Brain microvascular endothelial cell (primary cell): ENCODE results near the gene NEMP1.

Experiments used
- DNase-seq: peaks from one replicate; pipeline ENCODE4 v3.0.0-alpha.2; 2020
- H3K27ac ChIP-seq: fragments of 250-450 bp; sonication (Bioruptor Pico); 2 replicates; pipeline ENCODE4 v1.5.1; 2020; ENCODE audit warnings: mild to moderate bottlenecking, moderate library complexity
- H3K27me3 ChIP-seq: fragments of 250-450 bp; sonication (Bioruptor Pico); replicated peaks from 2 replicates; pipeline ENCODE4 v1.5.1; 2020; ENCODE audit warnings: mild to moderate bottlenecking
- H3K36me3 ChIP-seq: fragments of 250-450 bp; sonication (Bioruptor Pico); replicated peaks from 2 replicates; pipeline ENCODE4 v1.5.1; 2020; ENCODE audit warnings: mild to moderate bottlenecking
- H3K4me3 ChIP-seq: 2 replicates; pipeline ENCODE4 v1.5.1; 2011; ENCODE audit warnings: low read depth, mild to moderate bottlenecking, control low read depth, low read length, moderate library complexity
- CTCF ChIP-seq: IDR thresholded peaks from 2 replicates; pipeline ENCODE4 v1.5.1; 2011; ENCODE audit warnings: low read depth, mild to moderate bottlenecking, moderate library complexity, low read length, control low read depth, inconsistent platforms; ENCODE audit errors: missing control alignments
- in situ Hi-C: cut with HindIII; loops from 2 replicates; pipeline ENCODE4 v1.10.0; 2017; ENCODE audit warnings: low sequenced_read_pairs, low pct_ligation_motif_present

The NEMP1 gene

GRCh38 chr12:57092876-57093414 lies 14.4 kb upstream of the NEMP1 start:
- in situ Hi-C loops: no loop called here
- H3K27ac ChIP-seq: peak overlapping the region; percentile 18
- TF ChIP-seq CTCF: no peak
- H3K4me3 ChIP-seq: peak overlapping the region; percentile 12
- no peak for DNase-seq
- H3K27me3 ChIP-seq: no peaks in the 10 kb centered on the region
- peaks cover 60% of the 10 kb centered on the region for H3K36me3 ChIP-seq

DNA sequence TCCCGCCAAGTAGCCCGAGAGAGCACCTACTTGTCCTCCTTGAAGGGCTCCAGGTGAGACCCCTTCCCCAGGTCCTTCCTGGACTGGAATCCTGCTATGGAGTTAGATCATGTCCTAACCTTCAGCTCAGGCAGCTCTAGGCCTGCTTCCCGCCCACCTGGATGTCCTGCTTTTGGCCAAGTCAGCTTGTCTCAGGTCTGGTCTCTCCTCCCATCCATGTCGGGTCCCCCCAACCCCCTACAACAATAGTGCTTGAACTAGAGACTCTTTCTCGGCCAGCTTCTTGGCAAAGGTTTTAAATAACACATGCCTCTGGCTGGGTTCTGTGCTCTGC lies 13.9 kb upstream of the NEMP1 start:
- Histone ChIP-seq H3K4me3 (peak overlapping the region; percentile 12), H3K27ac (no peak overlapping the region), H3K36me3 (peaks cover 59% of the 10 kb centered on the region), H3K27me3 (no peaks in the 10 kb centered on the region)
- DNase-seq: no peak
- in situ Hi-C loops: no loop called here
- TF ChIP-seq CTCF: no peak

- Histone ChIP-seq H3K36me3 (peaks cover 56% of the 10 kb centered on the region), H3K27ac (no peak overlapping the region), H3K4me3 (peak overlapping the region; percentile 20), H3K27me3 (no peaks in the 10 kb centered on the region)
- TF ChIP-seq CTCF: no peak
- in situ Hi-C loops: no loop called here
- DNase-seq: no peak
Observed at GRCh38 chr12:57091638-57092528, 13.3 kb upstream of the NEMP1 start.

DNA sequence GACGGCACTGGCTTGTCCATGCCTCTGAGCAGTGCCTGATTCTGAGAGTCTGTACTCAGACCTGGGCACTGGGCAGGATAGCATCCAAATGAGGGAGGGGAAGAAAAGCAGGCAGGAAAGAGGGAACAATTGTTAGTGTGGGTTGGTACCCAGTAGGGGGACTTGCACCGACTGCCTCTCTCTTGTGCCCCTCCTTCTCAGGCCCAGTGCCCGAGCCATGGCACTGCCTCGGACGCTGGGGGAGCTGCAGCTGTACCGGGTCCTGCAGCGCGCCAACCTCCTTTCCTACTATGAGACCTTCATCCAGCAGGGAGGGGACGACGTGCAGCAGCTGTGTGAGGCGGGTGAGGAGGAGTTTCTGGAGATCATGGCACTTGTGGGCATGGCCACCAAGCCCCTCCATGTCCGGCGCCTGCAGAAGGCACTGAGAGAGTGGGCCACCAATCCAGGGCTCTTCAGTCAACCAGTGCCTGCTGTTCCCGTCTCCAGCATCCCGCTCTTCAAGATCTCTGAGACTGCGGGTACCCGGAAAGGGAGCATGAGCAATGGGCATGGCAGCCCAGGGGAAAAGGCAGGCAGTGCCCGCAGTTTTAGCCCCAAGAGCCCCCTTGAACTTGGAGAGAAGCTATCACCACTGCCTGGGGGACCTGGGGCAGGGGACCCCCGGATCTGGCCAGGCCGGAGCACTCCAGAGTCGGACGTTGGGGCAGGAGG lies 12.5 kb upstream of the NEMP1 start:
- in situ Hi-C loops: no loop called here
- Histone ChIP-seq H3K27me3 (no peaks in the 10 kb centered on the region), H3K36me3 (peaks cover 48% of the 10 kb centered on the region), H3K4me3 (peak overlapping the region; percentile 96), H3K27ac (no peak overlapping the region)
- DNase-seq: no peak
- TF ChIP-seq CTCF: peak; percentile 39

- Histone ChIP-seq H3K4me3 (peak overlapping the region; percentile 96), H3K36me3 (peaks cover 44% of the 10 kb centered on the region), H3K27me3 (no peaks in the 10 kb centered on the region), H3K27ac (peak overlapping the region; percentile 84)
- no peak for TF ChIP-seq CTCF
- DNase-seq: no peak
- in situ Hi-C loops: no loop called here
Observed at GRCh38 chr12:57090490-57090889, 11.9 kb upstream of the NEMP1 start.
